K562 (cell line): ENCODE results near the gene ARHGAP33. TPM values are rescaled to one million over a fixed set of nuclear protein-coding genes. Genes with fewer than 3 reads are reported as not detected.

Experiments
- ATAC-seq: fragments of 200-7000 bp; cut with Tn5 transposase; 3 replicates; pipeline ENCODE4 v1.9.1; 2020; ENCODE audit warnings: moderate library complexity
- BruUV-seq: library from RNA; stranded (reverse); fragments of 400-500 nt; replicated peaks from 2 replicates; lab custom pipeline; 2021; lab: Mats Ljungman, UMichigan
- CTCF ChIA-PET: fragments of 300-600 bp; formaldehyde crosslinking; extraction: SDS; loops from one replicate; lab custom pipeline; 2021; ENCODE audit warnings: low intra/inter-chr PET ratio; lab: Yijun Ruan, JAX
- POLR2A ChIA-PET: fragments of 300-600, 350-650 bp; sonication (Branson Sonifier 250); formaldehyde crosslinking; extraction: SDS; loops from one replicate; lab custom pipeline; 2021; ENCODE audit warnings: antibody characterized with exemption, inconsistent platforms; lab: Yijun Ruan, JAX
- DNase-seq, 4 experiments: peaks; one replicate each; pipeline versions ENCODE4 v3.0.0 to v3.0.0-alpha.2; 2011 to 2018; ENCODE audit warnings: low spot score in 3 of 4, mixed read lengths in 3 of 4; ENCODE audit errors: extremely low read depth in 1 of 4
- FAIRE-seq: peaks from 2 replicates; lab custom pipeline; 2011; peaks lifted over from hg19 to GRCh38; lab: Jason Lieb, UNC
- H2AFZ ChIP-seq: 2 replicates; pipeline ENCODE4 v1.6.0; 2011; ENCODE audit warnings: low read depth, low read length, control low read depth, inconsistent platforms
- H3K27ac ChIP-seq: fragments of 200-600 bp; 3 replicates; pipeline ENCODE4 v1.8.0; 2011; ENCODE audit warnings: low read depth, mild to moderate bottlenecking, control low read depth, inconsistent platforms, low read length, moderate library complexity, mixed read lengths; ENCODE audit errors: extremely low read depth
- H3K27me3 ChIP-seq, 2 experiments: fragments of 300-600 bp in 1 of 2; 2 replicates in 1 of 2; 3 replicates in 1 of 2; pipeline versions ENCODE4 v1.6.0 to v1.8.0; 2011; ENCODE audit warnings: inconsistent platforms in 2 of 2, low read length in 2 of 2, mild to moderate bottlenecking in 1 of 2, mixed read lengths in 1 of 2, moderate library complexity in 1 of 2; ENCODE audit not compliant: control insufficient read depth in 2 of 2, insufficient read depth in 2 of 2
- H3K36me3 ChIP-seq: fragments of 300-600 bp; 3 replicates; pipeline ENCODE4 v1.8.0; 2011; ENCODE audit warnings: mild to moderate bottlenecking, low read length, inconsistent platforms; ENCODE audit not compliant: control insufficient read depth, insufficient read depth
- H3K4me1 ChIP-seq, 2 experiments: fragments of 200-600 bp in 1 of 2; replicated peaks in 1 of 2; 2 replicates in 1 of 2; 3 replicates in 1 of 2; pipeline versions ENCODE4 v1.5.1 to v1.8.0; 2011; ENCODE audit warnings: inconsistent platforms in 2 of 2, low read length in 2 of 2, mild to moderate bottlenecking in 1 of 2, mixed read lengths in 1 of 2, moderate library complexity in 1 of 2; ENCODE audit not compliant: control insufficient read depth in 2 of 2, insufficient read depth in 2 of 2
- H3K4me2 ChIP-seq: 2 replicates; pipeline ENCODE4 v1.6.1; 2011; ENCODE audit warnings: low read length, control low read depth, inconsistent platforms, mixed read lengths; ENCODE audit not compliant: insufficient read depth
- H3K4me3 ChIP-seq: fragments of 200-600 bp; sonication (generic), shearing (Covaris generic); 2 replicates; pipeline ENCODE4 v1.5.1; 2016; ENCODE audit warnings: control low read depth, inconsistent platforms
- H3K79me2 ChIP-seq: fragments of 200-600 bp; 3 replicates; pipeline ENCODE4 v1.8.0; 2011; ENCODE audit warnings: low read length, inconsistent platforms; ENCODE audit not compliant: control insufficient read depth, insufficient read depth
- H3K9ac ChIP-seq, 2 experiments: 2 replicates each; pipeline versions ENCODE4 v1.6.0 to v1.6.1; 2011; ENCODE audit warnings: low read depth in 2 of 2, low read length in 2 of 2, control low read depth in 1 of 2, inconsistent platforms in 1 of 2, mild to moderate bottlenecking in 1 of 2, mixed read lengths in 1 of 2; ENCODE audit not compliant: insufficient read depth in 1 of 2
- H3K9me1 ChIP-seq: one replicate; pipeline ENCODE4 v1.6.0; 2011; ENCODE audit warnings: inconsistent platforms, mild to moderate bottlenecking, low read length, moderate library complexity; ENCODE audit not compliant: control insufficient read depth, insufficient read depth
- H3K9me3 ChIP-seq: replicated peaks from 2 replicates; pipeline ENCODE4 v1.5.1; 2011; ENCODE audit warnings: low read depth, low read length, inconsistent platforms; ENCODE audit not compliant: control insufficient read depth, insufficient read depth
- H4K20me1 ChIP-seq: replicated peaks from 2 replicates; pipeline ENCODE4 v1.6.1; 2011; ENCODE audit warnings: low read length, inconsistent platforms, mixed read lengths; ENCODE audit not compliant: control insufficient read depth, insufficient read depth
- DIDO1 ChIP-seq: fragments of 450-650 bp; IDR thresholded peaks from 2 replicates; pipeline ENCODE4 v1.6.1; 2016; ENCODE audit warnings: low read depth, missing biosample characterization, missing genetic modification characterization
- FOSL1 ChIP-seq: fragments of 200-800 bp; sonication (Bioruptor generic); conservative IDR thresholded peaks from 2 replicates; pipeline ENCODE4 v1.6.1; 2016; ENCODE audit warnings: missing genetic modification characterization, missing compliant biosample characterization
- PKNOX1 ChIP-seq: fragments of 450-650 bp; IDR thresholded peaks from 2 replicates; pipeline ENCODE4 v1.6.1; 2016
- SPI1 ChIP-seq: IDR thresholded peaks from 2 replicates; pipeline ENCODE4 v1.6.1; 2011; ENCODE audit warnings: low read depth, low read length, control low read depth, borderline replicate concordance
- SRSF7 ChIP-seq: fragments of 200-400 bp; formaldehyde crosslinking; optimal IDR thresholded peaks from 2 replicates; pipeline ENCODE3; 2017; ENCODE audit warnings: mild to moderate bottlenecking, low read depth, low read length
- ZBTB17 ChIP-seq: fragments of 450-650 bp; formaldehyde crosslinking; IDR thresholded peaks from 2 replicates; pipeline ENCODE4 v1.4.0; 2020; ENCODE audit warnings: mild to moderate bottlenecking
- ZEB2 ChIP-seq: fragments of 450-650 bp; IDR thresholded peaks from 2 replicates; pipeline ENCODE4 v1.6.1; 2016
- ZMIZ1 ChIP-seq, 2 experiments: fragments of 150-350 bp in 1 of 2; IDR thresholded peaks; 2 replicates each; pipeline ENCODE4 v1.6.1; 2012 to 2016; ENCODE audit warnings: low read depth in 2 of 2, low read length in 2 of 2, mild to moderate bottlenecking in 1 of 2, moderate library complexity in 1 of 2
- ZNF407 ChIP-seq: fragments of 450-650 bp; IDR thresholded peaks from 2 replicates; pipeline ENCODE4 v1.6.1; 2016; ENCODE audit warnings: low read depth
- WGBS: fragments of 100-300 bp; shearing (Covaris generic); methylation state at CpG from one replicate; pipeline ENCODE4 v1.1.6; 2016; ENCODE audit warnings: low coverage, mixed read lengths; ENCODE audit not compliant: insufficient coverage; ENCODE audit errors: missing lambda C conversion rate; 5-methylcytosine and 5-hydroxymethylcytosine counted together
- in situ Hi-C: fragments of 300-500 bp; cut with MboI; formaldehyde crosslinking; loops from 4 replicates; pipeline ENCODE4 v1.15.0; 2018; ENCODE audit warnings: inconsistent platforms, mixed read lengths
- intact Hi-C: fragments of 100-400 bp; cut with micrococcal nuclease; formaldehyde crosslinking; loops from 2 replicates; pipeline ENCODE4 v1.14.2; 2022
- polyA plus RNA-seq, 8 experiments: library from polyadenylated mRNA; depleted of rRNA in 4 of 8; stranded (reverse) in 5 of 8; unstranded in 3 of 8; fragments of >200 nt; fragmentation: Nextera tagmentation in 2 of 8; fragmentation: Illumina TruSeq in 1 of 8; extraction: Ambion mirVana in 2 of 8; extraction: Trizol in 1 of 8; gene quantifications; 2 replicates each; pipeline versions ENCODE4 v1.2.1 to v1.2.3, GENCODE V29; 2011 to 2014; ENCODE audit warnings: inconsistent platforms in 1 of 8, missing spikeins in 1 of 8
- total RNA-seq, 7 experiments: library from RNA; depleted of rRNA in 6 of 7; stranded (reverse); fragments of >200 nt in 6 of 7; fragmentation: Illumina TruSeq in 2 of 7; extraction: Trizol in 2 of 7; gene quantifications; 2 replicates each; pipeline versions ENCODE4 v1.2.1 to v1.2.3, GENCODE V29; 2011 to 2021; ENCODE audit warnings: low replicate concordance in 1 of 7

The ARHGAP33 gene
- total and polyA plus RNA-seq, 9 of the 15 experiments (the other 6 are each of a cell fraction or from before 2014, with no cell fraction given): 0.06 to 26.6 (median 1.6) TPM; not detected in 1

- no peaks in the 10 kb centered on the region for H3K36me3 ChIP-seq
- CTCF ChIA-PET: no interaction called here
- no peaks in the 10 kb centered on the region for H3K79me2 ChIP-seq
- peak; percentile 6 for FAIRE-seq
- POLR2A ChIA-PET: interaction anchor here (0.6 to 1.1 kb wide), 2 partner anchors 10 to 23 kb away, joined by 3 read pairs; partner anchors contain the start of gene PRODH2
- H3K27me3 ChIP-seq: peaks cover 2 to 5% of the 10 kb centered on the region in 2 experiments; a peak in 2 of 5 replicates
- H4K20me1 ChIP-seq: no peaks in the 10 kb centered on the region
- H3K9me3 ChIP-seq: no peaks in the 10 kb centered on the region
- BruUV-seq: no TSS peak
- ATAC-seq: peak; percentile 86
- peak overlapping the region; percentile 24 for H3K4me3 ChIP-seq
- H2AFZ ChIP-seq: peak overlapping the region; percentile 84
- peaks cover 0 to 5% of the 10 kb centered on the region in 2 experiments; a peak in 2 of 5 replicates for H3K4me1 ChIP-seq
- H3K9ac ChIP-seq: peak overlapping the region in 1 of 2 experiments; percentile 10; a peak in 1 of 4 replicates
- no peak overlapping the region for H3K27ac ChIP-seq
- intact Hi-C loops (loop anchor here (10.0 kb wide), 1 partner anchor 112 kb away; the partner anchor contains the start of gene LRFN3), in situ Hi-C loops (no loop called here)
- WGBS: 5% methylated on average over 3 of the region's 3 CpGs
- H3K9me1 ChIP-seq: no peaks in the 10 kb centered on the region
- peak overlapping the region; percentile 60 for H3K4me2 ChIP-seq
- DNase-seq: peak; percentile 32 to 50 (median 44)
- TF ChIP-seq ZEB2 (no peak), SRSF7 (no peak), FOSL1 (tag) (0 out of 2 replicates have a peak, but pooled peaks have one; percentile 17), ZBTB17 (CRISPR knock-in tag) (peak; percentile 98), DIDO1 (peak; percentile 62; the same call in 1 of the 2 replicates), SPI1 (peak; percentile 65; the same call in 1 of the 2 replicates), ZNF407 (no peak), PKNOX1 (peak; percentile 86; the same call in 1 of the 2 replicates), ZMIZ1 (IDR thresholded peaks at IDR 0.05; ENCODE audit: low read depth in 2 of 2, low read length in 2 of 2) (peak in 1 of 2 experiments; percentile 88; a peak in 2 of 4 replicates)
Measured at GRCh38 chr19:35822579-35822978, 47.2 kb downstream of the ARHGAP33 start.
